Peyer's patch (tissue), 4 donors: ENCODE results near the gene NCKAP5. TPM values are rescaled to one million over a fixed set of nuclear protein-coding genes. Genes with fewer than 3 reads are reported as not detected.

ENCODE experiments used
- DNase-seq, 3 donors: peaks; one replicate each; pipeline ENCODE4 v3.0.0-alpha.2; 2017 to 2019
- H3K27ac ChIP-seq, 4 donors: fragments of 200-600 bp; sonication (generic); one replicate each; pipeline ENCODE4 v1.5.1; 2016 to 2019
- H3K27me3 ChIP-seq, 2 donors: fragments of 200-600 bp; sonication (generic); one replicate each; pipeline ENCODE4 v1.5.1; 2019
- H3K36me3 ChIP-seq, 3 donors: fragments of 200-600 bp; sonication (generic); one replicate each; pipeline ENCODE4 v1.5.1; 2016 to 2019
- H3K4me1 ChIP-seq, 4 donors: fragments of 200-600 bp; sonication (generic); one replicate each; pipeline ENCODE4 v1.5.1; 2016 to 2019
- H3K4me3 ChIP-seq, 4 donors: fragments of 200-600 bp; sonication (generic); 1 replicate in 3 of 4; 2 replicates in 1 of 4; pipeline ENCODE4 v1.5.1; 2016 to 2019; ENCODE audit warnings: mild to moderate bottlenecking in 1 of 4
- H3K9me3 ChIP-seq, 4 donors: fragments of 200-600 bp; sonication (generic); one replicate each; pipeline ENCODE4 v1.5.1; 2016 to 2019; ENCODE audit warnings: mild to moderate bottlenecking in 1 of 4
- POLR2A ChIP-seq, 2 donors: fragments of 450-650 bp; IDR thresholded peaks; one replicate each; pipeline ENCODE4 v1.5.1; 2017; ENCODE audit warnings: antibody characterized with exemption in 2 of 2, mild to moderate bottlenecking in 2 of 2, moderate library complexity in 2 of 2
- total RNA-seq, 4 donors: library from RNA; depleted of rRNA; stranded (reverse); fragments of >200 nt; gene quantifications; one replicate each; pipeline ENCODE4 v1.1.0, GENCODE V29; 2016
- TF ChIP-seq, protein P1 (sequence below), 6 experiments: fragments of 450-650 bp in 4 of 6; fragments of 200-600 bp in 2 of 6; sonication (generic) in 1 of 6; IDR thresholded peaks; one replicate each; pipeline ENCODE4 v1.5.1; 2017 to 2019; ENCODE audit warnings: antibody characterized with exemption in 6 of 6, mild to moderate bottlenecking in 3 of 6, moderate library complexity in 1 of 6

Gene NCKAP5
- total RNA-seq, 4 donors from 2014 or later, result 9.1 to 28.5 (median 22.5) TPM

DNA sequence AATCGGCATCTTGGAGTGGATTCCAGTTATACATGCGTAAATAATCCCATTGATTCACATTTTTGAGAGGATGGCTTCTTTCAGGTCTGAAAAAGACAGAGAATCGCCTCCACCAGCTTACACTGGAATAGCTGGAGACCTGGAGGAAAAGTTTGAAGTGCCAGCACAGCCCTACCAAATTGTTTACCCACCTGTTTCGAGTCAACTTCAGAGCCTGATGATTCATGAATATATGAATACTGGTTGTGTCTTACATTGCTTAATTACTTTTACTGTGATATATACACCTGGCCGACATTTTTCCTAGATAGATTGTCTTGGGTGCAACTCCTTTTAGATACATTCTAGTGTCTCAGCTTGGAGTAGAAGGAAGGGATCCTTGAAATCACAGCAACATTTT is 335 bp upstream of the NCKAP5 start:
- H3K27me3 ChIP-seq, result no peaks in the 10 kb centered on the region
- H3K9me3 ChIP-seq, result no peaks in the 10 kb centered on the region
- H3K4me1 ChIP-seq, result peaks cover 0 to 14% (median 0%) of the 10 kb centered on the region in 4 donors
- peak overlapping the region in 2 of 4 donors; percentile 44 to 55 for H3K4me3 ChIP-seq
- DNase-seq, result no peak
- no peak for TF ChIP-seq POLR2A (IDR thresholded peaks at IDR 0.05)
- TF ChIP-seq, protein P1, sequence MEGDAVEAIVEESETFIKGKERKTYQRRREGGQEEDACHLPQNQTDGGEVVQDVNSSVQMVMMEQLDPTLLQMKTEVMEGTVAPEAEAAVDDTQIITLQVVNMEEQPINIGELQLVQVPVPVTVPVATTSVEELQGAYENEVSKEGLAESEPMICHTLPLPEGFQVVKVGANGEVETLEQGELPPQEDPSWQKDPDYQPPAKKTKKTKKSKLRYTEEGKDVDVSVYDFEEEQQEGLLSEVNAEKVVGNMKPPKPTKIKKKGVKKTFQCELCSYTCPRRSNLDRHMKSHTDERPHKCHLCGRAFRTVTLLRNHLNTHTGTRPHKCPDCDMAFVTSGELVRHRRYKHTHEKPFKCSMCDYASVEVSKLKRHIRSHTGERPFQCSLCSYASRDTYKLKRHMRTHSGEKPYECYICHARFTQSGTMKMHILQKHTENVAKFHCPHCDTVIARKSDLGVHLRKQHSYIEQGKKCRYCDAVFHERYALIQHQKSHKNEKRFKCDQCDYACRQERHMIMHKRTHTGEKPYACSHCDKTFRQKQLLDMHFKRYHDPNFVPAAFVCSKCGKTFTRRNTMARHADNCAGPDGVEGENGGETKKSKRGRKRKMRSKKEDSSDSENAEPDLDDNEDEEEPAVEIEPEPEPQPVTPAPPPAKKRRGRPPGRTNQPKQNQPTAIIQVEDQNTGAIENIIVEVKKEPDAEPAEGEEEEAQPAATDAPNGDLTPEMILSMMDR (IDR thresholded peaks at IDR 0.05), result no peak
- no peaks in the 10 kb centered on the region for H3K36me3 ChIP-seq
- H3K27ac ChIP-seq, result peak overlapping the region in 2 of 4 donors; percentile 70 to 71

DNA sequence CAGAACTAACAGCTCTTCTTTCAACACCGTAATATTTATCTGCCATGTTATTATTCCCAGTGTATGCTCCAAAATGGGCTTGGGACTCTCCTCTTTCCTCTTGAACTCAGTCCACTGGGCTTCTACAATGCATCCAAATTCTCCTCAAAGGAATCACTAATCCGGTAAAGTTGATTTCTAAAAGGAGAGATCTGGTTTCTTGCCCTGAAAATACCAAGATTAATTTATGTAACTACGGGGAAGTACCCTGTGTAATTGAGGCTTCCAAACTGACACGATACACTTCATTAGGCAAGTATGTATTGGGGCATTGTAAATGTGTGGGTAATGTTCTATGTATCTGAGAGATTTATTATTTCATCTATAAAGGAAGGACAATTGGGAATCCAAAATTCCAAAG is 5.7 kb downstream of the NCKAP5 start:
- Histone ChIP-seq H3K4me1 (no peaks in the 10 kb centered on the region), H3K36me3 (no peaks in the 10 kb centered on the region), H3K27me3 (no peaks in the 10 kb centered on the region), H3K9me3 (no peaks in the 10 kb centered on the region), H3K4me3 (no peak overlapping the region), H3K27ac (no peak overlapping the region)
- TF ChIP-seq POLR2A (IDR thresholded peaks at IDR 0.05), result no peak
- TF ChIP-seq, protein P1 (IDR thresholded peaks at IDR 0.05), result no peak
- no peak for DNase-seq

DNA sequence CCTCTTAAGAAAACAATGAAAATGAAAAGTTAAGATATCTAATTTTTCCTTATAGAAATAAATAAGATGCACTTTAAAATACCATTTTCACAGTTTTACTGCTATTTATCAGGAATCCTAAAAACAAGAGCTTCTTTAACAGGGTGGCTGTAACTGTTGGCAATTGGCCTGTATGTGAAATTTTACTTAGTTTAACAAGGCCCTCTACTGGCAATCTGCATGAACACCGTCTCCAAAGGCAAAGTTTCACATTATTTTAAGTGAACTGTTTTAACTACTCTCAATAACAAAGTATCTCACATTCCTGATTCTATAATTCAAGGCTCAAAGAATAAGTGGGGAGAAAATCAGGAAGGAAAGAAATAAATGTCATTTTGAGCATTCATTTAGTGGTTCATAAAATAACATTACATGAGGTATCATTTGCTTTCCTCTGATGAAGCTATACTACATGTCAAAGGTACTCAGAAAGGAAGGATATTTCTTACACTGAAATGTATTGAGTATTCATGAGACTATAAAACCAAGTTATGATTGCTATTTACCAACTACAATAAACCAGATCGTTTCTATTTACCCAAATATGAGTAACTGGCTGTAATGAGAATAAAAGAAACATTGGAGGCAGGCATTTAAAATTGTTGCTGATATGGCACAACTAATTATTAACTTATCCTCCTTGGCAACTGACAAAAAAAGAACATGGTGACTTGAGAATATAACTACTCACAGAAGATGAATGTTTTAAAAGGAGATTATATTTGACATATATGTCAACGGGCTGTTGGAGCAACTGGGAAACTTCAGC is 7.0 kb downstream of the NCKAP5 start:
- no peak for TF ChIP-seq POLR2A (IDR thresholded peaks at IDR 0.05)
- TF ChIP-seq, protein P1 (IDR thresholded peaks at IDR 0.05), result peak in 5 of 6 experiments; percentile 14 to 73 (median 71)
- no peaks in the 10 kb centered on the region for H3K4me1 ChIP-seq
- H3K27me3 ChIP-seq, result no peaks in the 10 kb centered on the region
- H3K27ac ChIP-seq, result no peak overlapping the region
- DNase-seq, result peak in 1 of 3 donors; percentile 46
- H3K4me3 ChIP-seq, result no peak overlapping the region
- H3K9me3 ChIP-seq, result no peaks in the 10 kb centered on the region
- no peaks in the 10 kb centered on the region for H3K36me3 ChIP-seq

DNA sequence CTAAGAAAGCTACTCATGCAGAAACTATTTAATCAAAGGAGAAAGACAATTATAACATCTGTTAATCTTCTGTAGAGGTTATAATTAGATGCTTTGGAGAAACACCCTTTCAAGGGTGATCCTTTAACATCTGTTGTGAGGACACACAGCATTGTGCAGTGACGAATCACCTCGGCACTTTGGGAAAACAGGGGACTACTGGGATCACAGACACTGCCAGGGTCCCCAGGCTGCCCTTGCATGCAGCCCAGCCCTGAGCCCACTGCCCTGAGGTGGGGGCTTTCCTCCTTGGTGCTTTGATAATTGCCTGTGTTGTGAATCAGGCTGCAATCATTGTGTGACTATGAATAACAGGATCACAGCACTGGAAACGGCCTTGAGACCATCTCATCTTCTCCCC is 10.6 kb downstream of the NCKAP5 start:
- Histone ChIP-seq H3K27me3 (no peaks in the 10 kb centered on the region), H3K4me1 (no peaks in the 10 kb centered on the region), H3K36me3 (no peaks in the 10 kb centered on the region), H3K4me3 (no peak overlapping the region), H3K9me3 (no peaks in the 10 kb centered on the region), H3K27ac (no peak overlapping the region)
- TF ChIP-seq POLR2A (IDR thresholded peaks at IDR 0.05), result no peak
- TF ChIP-seq, protein P1 (IDR thresholded peaks at IDR 0.05), result no peak
- DNase-seq, result no peak

DNA sequence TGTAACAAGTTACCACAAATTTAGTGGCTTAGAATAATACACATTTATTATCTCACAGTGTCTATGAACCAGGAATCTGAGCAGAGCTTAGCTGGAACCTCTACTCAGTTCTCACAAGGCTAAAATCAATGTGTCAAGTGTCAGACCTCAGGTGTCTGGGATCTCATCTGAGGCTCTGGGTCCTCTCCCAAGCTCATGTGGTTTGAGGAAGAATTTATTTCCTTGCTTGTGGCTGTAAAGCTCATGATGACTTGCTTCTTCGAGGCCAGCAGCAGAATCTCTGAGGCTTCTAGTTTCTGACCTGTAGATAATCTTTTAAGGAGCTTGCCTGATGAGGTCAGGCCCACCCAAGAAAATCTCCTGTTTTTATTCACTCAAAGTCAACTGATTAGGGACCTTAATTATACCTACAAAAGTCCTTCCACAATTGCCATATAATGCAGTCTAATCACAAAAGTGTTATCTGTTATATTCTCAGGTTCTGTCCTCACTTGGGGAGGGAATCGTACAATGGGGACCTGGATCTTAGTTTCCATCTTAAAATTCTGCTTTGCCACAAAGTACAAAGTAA is 14.3 kb downstream of the NCKAP5 start:
- no peak for TF ChIP-seq POLR2A (IDR thresholded peaks at IDR 0.05)
- TF ChIP-seq, protein P1 (IDR thresholded peaks at IDR 0.05), result no peak
- H3K4me1 ChIP-seq, result no peaks in the 10 kb centered on the region
- H3K27me3 ChIP-seq, result no peaks in the 10 kb centered on the region
- no peaks in the 10 kb centered on the region for H3K36me3 ChIP-seq
- no peak overlapping the region for H3K27ac ChIP-seq
- no peak overlapping the region for H3K4me3 ChIP-seq
- H3K9me3 ChIP-seq, result no peaks in the 10 kb centered on the region
- DNase-seq, result no peak
